ENCODE data around the gene TENM3.

The TENM3 gene

GRCh38 chr4:182582245-182582644 is 339.0 kb downstream of the TENM3 start:
- Histone ChIP-seq H2AFZ (ENCODE audit: low read length) (no peak overlapping the region), H3K4me2 (ENCODE audit: low read depth, low read length) (no peak overlapping the region), H3K9me3 (replicated peaks; ENCODE audit: insufficient read depth, low read length) (no peaks in the 10 kb centered on the region), H3K36me3 (replicated peaks; ENCODE audit: insufficient read depth, low read length) (no peaks in the 10 kb centered on the region), H3K9ac (ENCODE audit: low read length) (no peak overlapping the region), H3K4me3 (ENCODE audit: low read length) (no peak overlapping the region), H3F3A (ENCODE audit: insufficient read depth, low read length) (no peaks in the 10 kb centered on the region), H3K9me2 (replicated peaks; ENCODE audit: insufficient read depth, low read length) (no peaks in the 10 kb centered on the region), H3K27me3 (replicated peaks; ENCODE audit: insufficient read depth, low read length) (no peaks in the 10 kb centered on the region), H3K27ac (ENCODE audit: low read length) (no peak overlapping the region), H3K79me2 (ENCODE audit: low read length) (no peaks in the 10 kb centered on the region), H4K20me1 (ENCODE audit: insufficient read depth, low read length) (no peaks in the 10 kb centered on the region), H3K4me1 (ENCODE audit: low read length) (no peaks in the 10 kb centered on the region)
- TF ChIP-seq EZH2 (optimal IDR thresholded peaks at IDR 0.05; ENCODE audit: low read depth, low read length): no peak
- TF ChIP-seq EZH2phosphoT487 (IDR thresholded peaks at IDR 0.05; ENCODE audit: low read length): no peak
- TF ChIP-seq CTCF (IDR thresholded peaks at IDR 0.05; ENCODE audit: low read length): no peak
- no peak for DNase-seq

- no peaks in the 10 kb centered on the region for H3K79me2 ChIP-seq (ENCODE audit: low read length)
- H4K20me1 ChIP-seq (ENCODE audit: insufficient read depth, low read length): no peaks in the 10 kb centered on the region
- no peak overlapping the region for H2AFZ ChIP-seq (ENCODE audit: low read length)
- no peaks in the 10 kb centered on the region for H3K36me3 ChIP-seq (replicated peaks; ENCODE audit: insufficient read depth, low read length)
- H3K9ac ChIP-seq (ENCODE audit: low read length): no peak overlapping the region
- no peaks in the 10 kb centered on the region for H3K9me2 ChIP-seq (replicated peaks; ENCODE audit: insufficient read depth, low read length)
- no peaks in the 10 kb centered on the region for H3K27me3 ChIP-seq (replicated peaks; ENCODE audit: insufficient read depth, low read length)
- H3K4me3 ChIP-seq (ENCODE audit: low read length): no peak overlapping the region
- no peaks in the 10 kb centered on the region for H3K4me1 ChIP-seq (ENCODE audit: low read length)
- TF ChIP-seq EZH2 (optimal IDR thresholded peaks at IDR 0.05; ENCODE audit: low read depth, low read length) (no peak), CTCF (IDR thresholded peaks at IDR 0.05; ENCODE audit: low read length) (no peak), EZH2phosphoT487 (IDR thresholded peaks at IDR 0.05; ENCODE audit: low read length) (no peak)
- no peaks in the 10 kb centered on the region for H3K9me3 ChIP-seq (replicated peaks; ENCODE audit: insufficient read depth, low read length)
- no peak overlapping the region for H3K27ac ChIP-seq (ENCODE audit: low read length)
- no peak for DNase-seq
- no peak overlapping the region for H3K4me2 ChIP-seq (ENCODE audit: low read depth, low read length)
- H3F3A ChIP-seq (ENCODE audit: insufficient read depth, low read length): no peaks in the 10 kb centered on the region
Observed at GRCh38 chr4:182583703-182584415, 340.7 kb downstream of the TENM3 start.

GRCh38 chr4:182585321-182585720 is 342.1 kb downstream of the TENM3 start:
- no peaks in the 10 kb centered on the region for H3F3A ChIP-seq (ENCODE audit: insufficient read depth, low read length)
- H3K4me3 ChIP-seq (ENCODE audit: low read length): no peak overlapping the region
- H3K9me3 ChIP-seq (replicated peaks; ENCODE audit: insufficient read depth, low read length): no peaks in the 10 kb centered on the region
- TF ChIP-seq EZH2 (optimal IDR thresholded peaks at IDR 0.05; ENCODE audit: low read depth, low read length) (no peak), EZH2phosphoT487 (IDR thresholded peaks at IDR 0.05; ENCODE audit: low read length) (no peak), CTCF (IDR thresholded peaks at IDR 0.05; ENCODE audit: low read length) (no peak)
- no peak overlapping the region for H3K27ac ChIP-seq (ENCODE audit: low read length)
- no peaks in the 10 kb centered on the region for H4K20me1 ChIP-seq (ENCODE audit: insufficient read depth, low read length)
- H3K79me2 ChIP-seq (ENCODE audit: low read length): no peaks in the 10 kb centered on the region
- no peaks in the 10 kb centered on the region for H3K9me2 ChIP-seq (replicated peaks; ENCODE audit: insufficient read depth, low read length)
- no peaks in the 10 kb centered on the region for H3K4me1 ChIP-seq (ENCODE audit: low read length)
- no peak for DNase-seq
- H3K4me2 ChIP-seq (ENCODE audit: low read depth, low read length): no peak overlapping the region
- H2AFZ ChIP-seq (ENCODE audit: low read length): no peak overlapping the region
- no peak overlapping the region for H3K9ac ChIP-seq (ENCODE audit: low read length)
- no peaks in the 10 kb centered on the region for H3K36me3 ChIP-seq (replicated peaks; ENCODE audit: insufficient read depth, low read length)
- no peaks in the 10 kb centered on the region for H3K27me3 ChIP-seq (replicated peaks; ENCODE audit: insufficient read depth, low read length)

Data from MM.1S (cell line).